Measurements from ENCODE around the gene UBE4A.

UBE4A gene

DNA sequence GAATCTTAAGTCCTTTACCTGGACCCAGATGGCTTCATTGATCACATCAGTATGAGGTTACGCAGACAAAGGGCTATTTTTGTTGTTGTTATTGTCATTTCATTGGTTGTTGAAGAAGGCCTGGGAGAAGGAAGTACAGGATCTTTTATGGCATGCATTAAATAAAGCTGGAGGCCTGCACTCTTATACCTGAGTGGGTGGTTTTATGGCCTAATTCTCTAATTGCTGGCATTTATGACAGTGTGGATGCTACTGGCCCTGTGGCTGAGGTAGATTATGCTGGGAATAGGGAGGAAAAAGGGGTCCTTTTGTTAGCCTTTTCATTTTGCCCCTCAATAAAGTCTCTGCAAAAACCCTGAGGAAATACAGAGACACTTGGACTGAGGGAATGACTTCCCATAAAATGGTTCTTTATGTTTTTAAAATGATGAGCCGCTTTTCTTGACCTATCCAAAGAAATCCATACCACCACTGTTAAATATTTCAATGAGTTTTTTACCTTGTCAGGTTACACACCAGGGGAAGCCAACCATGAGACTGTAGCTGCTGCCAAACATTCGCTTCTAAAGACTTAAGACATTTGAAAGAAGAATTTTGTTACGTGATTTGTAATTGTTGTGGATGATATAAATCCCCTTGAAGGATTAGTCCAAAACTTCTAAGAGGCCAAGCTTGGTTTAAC lies 83.6 kb downstream of the UBE4A start:
- H3K9me3 ChIP-seq (ENCODE audit: low read length), result no peaks in the 10 kb centered on the region
- H3K36me3 ChIP-seq (ENCODE audit: insufficient read depth, low read length), result no peaks in the 10 kb centered on the region
- H3K9ac ChIP-seq (ENCODE audit: low read length), result no peak overlapping the region
- H3K27ac ChIP-seq (ENCODE audit: low read depth, low read length), result no peak overlapping the region
- no peak overlapping the region for H3K4me3 ChIP-seq (ENCODE audit: low read depth in 1 of 2, low read length in 2 of 2)
- peaks cover 57% of the 10 kb centered on the region for H3K4me1 ChIP-seq (ENCODE audit: insufficient read depth, low read length)
- H3K27me3 ChIP-seq (ENCODE audit: control insufficient read depth in 1 of 2, insufficient read depth in 2 of 2, low read length in 2 of 2), result no peaks in the 10 kb centered on the region

DNA sequence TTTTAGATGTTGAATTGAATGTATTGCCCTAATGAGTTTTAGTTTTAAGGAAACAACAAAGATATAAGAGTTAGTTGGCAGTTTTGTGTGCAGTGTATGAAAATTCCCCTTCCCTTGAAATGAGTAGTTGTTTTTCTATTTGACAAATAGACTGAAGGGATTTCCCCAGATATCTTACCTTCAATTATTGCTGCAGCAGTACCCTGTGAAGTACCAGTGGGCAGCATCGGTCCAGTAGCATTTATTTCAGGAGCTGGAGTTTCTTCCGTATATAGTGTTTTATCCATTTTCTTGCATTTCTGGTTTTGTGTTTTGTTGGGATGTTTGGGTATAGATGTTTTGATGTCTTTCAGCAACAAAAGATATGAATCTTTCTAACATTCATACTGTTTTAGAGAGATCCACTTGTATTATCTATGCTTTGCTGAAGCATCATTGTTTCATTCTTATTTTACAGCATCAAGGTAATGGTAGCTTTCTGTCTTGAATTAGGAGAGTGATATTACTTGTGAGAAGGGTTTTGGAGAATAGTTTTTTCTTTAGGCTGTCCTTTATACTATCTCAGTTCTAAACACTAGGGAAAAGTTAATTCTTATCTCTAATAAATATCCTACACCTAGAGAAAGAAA lies 84.3 kb downstream of the UBE4A start:
- H3K27me3 ChIP-seq (ENCODE audit: control insufficient read depth in 1 of 2, insufficient read depth in 2 of 2, low read length in 2 of 2), result no peaks in the 10 kb centered on the region
- H3K9ac ChIP-seq (ENCODE audit: low read length), result no peak overlapping the region
- H3K9me3 ChIP-seq (ENCODE audit: low read length), result no peaks in the 10 kb centered on the region
- peaks cover 51% of the 10 kb centered on the region for H3K4me1 ChIP-seq (ENCODE audit: insufficient read depth, low read length)
- no peak overlapping the region for H3K27ac ChIP-seq (ENCODE audit: low read depth, low read length)
- H3K36me3 ChIP-seq (ENCODE audit: insufficient read depth, low read length), result no peaks in the 10 kb centered on the region
- H3K4me3 ChIP-seq (ENCODE audit: low read depth in 1 of 2, low read length in 2 of 2), result no peak overlapping the region

DNA sequence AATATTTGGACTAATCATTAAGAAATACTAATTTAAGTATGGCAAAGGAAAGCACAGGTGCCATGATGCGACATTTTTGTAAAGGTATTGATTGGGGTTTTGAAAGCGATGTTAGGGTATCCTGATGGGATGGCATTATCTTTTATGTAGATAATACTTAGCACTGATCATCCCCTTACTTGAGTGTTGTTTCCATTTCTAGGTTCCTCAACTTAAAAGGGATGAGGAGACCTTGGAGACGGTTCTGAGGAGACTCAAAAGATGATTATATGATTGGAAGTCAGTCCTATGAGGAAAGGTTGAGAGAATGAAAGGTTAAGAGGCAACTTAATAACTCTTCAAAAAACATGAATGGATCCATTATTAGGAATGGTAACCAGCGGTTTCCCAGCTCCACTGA lies 88.0 kb downstream of the UBE4A start:
- H3K36me3 ChIP-seq (ENCODE audit: insufficient read depth, low read length), result no peaks in the 10 kb centered on the region
- H3K4me3 ChIP-seq (ENCODE audit: low read depth in 1 of 2, low read length in 2 of 2), result no peak overlapping the region
- no peaks in the 10 kb centered on the region for H3K27me3 ChIP-seq (ENCODE audit: control insufficient read depth in 1 of 2, insufficient read depth in 2 of 2, low read length in 2 of 2)
- H3K4me1 ChIP-seq (ENCODE audit: insufficient read depth, low read length), result peaks cover 14% of the 10 kb centered on the region
- H3K27ac ChIP-seq (ENCODE audit: low read depth, low read length), result no peak overlapping the region
- H3K9me3 ChIP-seq (ENCODE audit: low read length), result no peaks in the 10 kb centered on the region
- no peak overlapping the region for H3K9ac ChIP-seq (ENCODE audit: low read length)

DNA sequence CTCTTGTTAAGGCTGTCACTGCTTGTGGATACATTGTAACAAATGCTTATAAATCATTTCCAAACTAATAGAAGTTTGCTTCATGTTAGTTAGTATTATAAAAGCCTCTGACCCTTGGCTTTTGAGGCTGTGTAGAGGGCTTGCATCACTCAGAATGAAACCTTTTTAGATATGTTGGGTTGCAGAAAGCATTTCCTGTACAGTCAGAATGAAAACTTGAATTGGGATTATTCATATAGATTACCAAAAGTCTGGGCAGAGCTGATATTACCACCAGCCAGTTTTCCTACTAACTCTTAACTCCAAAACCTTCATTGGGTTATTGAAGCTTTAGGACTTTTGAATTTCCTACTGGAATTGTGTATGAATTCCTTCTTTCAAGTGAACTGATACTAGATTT lies 88.9 kb downstream of the UBE4A start:
- H3K27me3 ChIP-seq (ENCODE audit: control insufficient read depth in 1 of 2, insufficient read depth in 2 of 2, low read length in 2 of 2), result no peaks in the 10 kb centered on the region
- H3K9me3 ChIP-seq (ENCODE audit: low read length), result no peaks in the 10 kb centered on the region
- H3K36me3 ChIP-seq (ENCODE audit: insufficient read depth, low read length), result no peaks in the 10 kb centered on the region
- no peak overlapping the region for H3K27ac ChIP-seq (ENCODE audit: low read depth, low read length)
- H3K4me3 ChIP-seq (ENCODE audit: low read depth in 1 of 2, low read length in 2 of 2), result no peak overlapping the region
- H3K4me1 ChIP-seq (ENCODE audit: insufficient read depth, low read length), result peaks cover 7% of the 10 kb centered on the region
- H3K9ac ChIP-seq (ENCODE audit: low read length), result no peak overlapping the region

Data from muscle layer of colon (tissue), 2 donors.